Activated CD8-positive, alpha-beta memory T cell treated with anti-CD3 and anti-CD28 coated beads for 48 hours (primary cell): ENCODE results near the gene PDGFA.

Experiments used
- DNase-seq, 3 experiments: peaks; one replicate each; pipeline ENCODE4 v3.0.0-alpha.2; 2020; ENCODE audit warnings: low read depth in 2 of 3, low spot score in 2 of 3

The PDGFA gene

GRCh38 chr7:517774-518629, 1.6 kb downstream of the PDGFA start:
- DNase-seq = no peak

GRCh38 chr7:516606-517456, 2.8 kb downstream of the PDGFA start:
- no peak for DNase-seq

- no peak for DNase-seq
Observed at GRCh38 chr7:516216-516605, 3.4 kb downstream of the PDGFA start.

GRCh38 chr7:515628-516027, 4.0 kb downstream of the PDGFA start:
- DNase-seq = no peak

GRCh38 chr7:514651-515598, 4.7 kb downstream of the PDGFA start:
- no peak for DNase-seq

GRCh38 chr7:514242-514641, 5.4 kb downstream of the PDGFA start:
- no peak for DNase-seq

- no peak for DNase-seq
Observed at GRCh38 chr7:513521-514166, 6.0 kb downstream of the PDGFA start.

GRCh38 chr7:512541-513311, 6.9 kb downstream of the PDGFA start:
- DNase-seq = no peak

- no peak for DNase-seq
Observed at GRCh38 chr7:512146-512510, 7.5 kb downstream of the PDGFA start.

- no peak for DNase-seq
Observed at GRCh38 chr7:511476-512145, 8.0 kb downstream of the PDGFA start.

- DNase-seq = no peak
Observed at GRCh38 chr7:510782-511281, 8.8 kb downstream of the PDGFA start.

GRCh38 chr7:510131-510481, 9.5 kb downstream of the PDGFA start:
- DNase-seq = no peak

GRCh38 chr7:509426-510130, 10.1 kb downstream of the PDGFA start:
- no peak for DNase-seq

GRCh38 chr7:508461-509170, 11.0 kb downstream of the PDGFA start:
- DNase-seq = no peak

GRCh38 chr7:507623-508300, 11.9 kb downstream of the PDGFA start:
- no peak for DNase-seq

GRCh38 chr7:506921-507622, 12.6 kb downstream of the PDGFA start:
- DNase-seq = no peak

- no peak for DNase-seq
Observed at GRCh38 chr7:506391-506831, 13.2 kb downstream of the PDGFA start.
